ENCODE results near the gene MACC1.

Gene MACC1

GRCh38 chr7:20217193-20217948 is at the start of gene MACC1:
Gene MACC1 (minus strand): TSS chr7:20217384. CDS start chr7:20161862, 55,522 bp downstream.
- peak within 1 kb of the TSS; percentile 59 for H3K27ac Mint-ChIP-seq

GRCh38 chr7:20264623-20265022 is 47.4 kb upstream of the MACC1 start:
- H3K27ac Mint-ChIP-seq, result no peak overlapping the region
- no peaks in the 10 kb centered on the region for H3K27me3 Mint-ChIP-seq
- H3K9me3 Mint-ChIP-seq, result no peaks in the 10 kb centered on the region
- no peak overlapping the region for H3K4me3 Mint-ChIP-seq
- peaks cover 6% of the 10 kb centered on the region for H3K4me1 Mint-ChIP-seq (ENCODE audit: low read depth)
- intact Hi-C loops (cut with micrococcal nuclease), result no loop called here
- H3K36me3 Mint-ChIP-seq (ENCODE audit: low read depth), result no peaks in the 10 kb centered on the region

More at GRCh38 chr7:20217193-20217948, at the start of gene MACC1:
- Mint-ChIP-seq H3K9me3 (peaks cover 8% of the 10 kb centered on the region), H3K4me1 (ENCODE audit: low read depth) (peaks cover 58% of the 10 kb centered on the region), H3K36me3 (ENCODE audit: low read depth) (no peaks in the 10 kb centered on the region), H3K27me3 (no peaks in the 10 kb centered on the region), H3K4me3 (peak within 1 kb of the TSS; percentile 44)
- intact Hi-C loops (cut with micrococcal nuclease), result loop anchor here (10.0 kb wide), 1 partner anchor 227 kb away; no protein-coding TSS in a partner anchor

GRCh38 chr7:20260223-20260622 is 43.0 kb upstream of the MACC1 start:
- intact Hi-C loops (cut with micrococcal nuclease), result no loop called here
- H3K9me3 Mint-ChIP-seq, result no peaks in the 10 kb centered on the region
- H3K4me1 Mint-ChIP-seq (ENCODE audit: low read depth), result peaks cover 6% of the 10 kb centered on the region
- no peaks in the 10 kb centered on the region for H3K36me3 Mint-ChIP-seq (ENCODE audit: low read depth)
- no peaks in the 10 kb centered on the region for H3K27me3 Mint-ChIP-seq
- peak overlapping the region; percentile 7 for H3K27ac Mint-ChIP-seq
- H3K4me3 Mint-ChIP-seq, result no peak overlapping the region

- no peak overlapping the region for H3K27ac Mint-ChIP-seq
- no peak overlapping the region for H3K4me3 Mint-ChIP-seq
- H3K36me3 Mint-ChIP-seq (ENCODE audit: low read depth), result no peaks in the 10 kb centered on the region
- H3K27me3 Mint-ChIP-seq, result no peaks in the 10 kb centered on the region
- peaks cover 6% of the 10 kb centered on the region for H3K4me1 Mint-ChIP-seq (ENCODE audit: low read depth)
- intact Hi-C loops (cut with micrococcal nuclease), result no loop called here
- no peaks in the 10 kb centered on the region for H3K9me3 Mint-ChIP-seq
Observed at GRCh38 chr7:20257212-20257611, 40.0 kb upstream of the MACC1 start.

- H3K27ac Mint-ChIP-seq, result no peak overlapping the region
- H3K4me1 Mint-ChIP-seq (ENCODE audit: low read depth), result no peaks in the 10 kb centered on the region
- H3K9me3 Mint-ChIP-seq, result no peaks in the 10 kb centered on the region
- no peaks in the 10 kb centered on the region for H3K36me3 Mint-ChIP-seq (ENCODE audit: low read depth)
- intact Hi-C loops (cut with micrococcal nuclease), result no loop called here
- H3K27me3 Mint-ChIP-seq, result no peaks in the 10 kb centered on the region
- H3K4me3 Mint-ChIP-seq, result no peak overlapping the region
Observed at GRCh38 chr7:20249920-20250319, 32.7 kb upstream of the MACC1 start.

GRCh38 chr7:20249376-20249775 is 32.2 kb upstream of the MACC1 start:
- Mint-ChIP-seq H3K36me3 (ENCODE audit: low read depth) (no peaks in the 10 kb centered on the region), H3K4me1 (ENCODE audit: low read depth) (no peaks in the 10 kb centered on the region), H3K27me3 (no peaks in the 10 kb centered on the region), H3K4me3 (no peak overlapping the region), H3K9me3 (no peaks in the 10 kb centered on the region), H3K27ac (no peak overlapping the region)
- intact Hi-C loops (cut with micrococcal nuclease), result no loop called here

GRCh38 chr7:20246236-20246635 is 29.1 kb upstream of the MACC1 start:
- intact Hi-C loops (cut with micrococcal nuclease), result no loop called here
- Mint-ChIP-seq H3K4me3 (no peak overlapping the region), H3K4me1 (ENCODE audit: low read depth) (no peaks in the 10 kb centered on the region), H3K36me3 (ENCODE audit: low read depth) (no peaks in the 10 kb centered on the region), H3K27ac (no peak overlapping the region), H3K9me3 (no peaks in the 10 kb centered on the region), H3K27me3 (no peaks in the 10 kb centered on the region)

GRCh38 chr7:20244334-20245120 is 27.3 kb upstream of the MACC1 start:
- intact Hi-C loops (cut with micrococcal nuclease), result no loop called here
- H3K9me3 Mint-ChIP-seq, result no peaks in the 10 kb centered on the region
- H3K27me3 Mint-ChIP-seq, result no peaks in the 10 kb centered on the region
- no peak overlapping the region for H3K4me3 Mint-ChIP-seq
- no peaks in the 10 kb centered on the region for H3K36me3 Mint-ChIP-seq (ENCODE audit: low read depth)
- no peak overlapping the region for H3K27ac Mint-ChIP-seq
- H3K4me1 Mint-ChIP-seq (ENCODE audit: low read depth), result peaks cover under 1% of the 10 kb centered on the region

GRCh38 chr7:20241911-20242261 is 24.7 kb upstream of the MACC1 start:
- Mint-ChIP-seq H3K9me3 (no peaks in the 10 kb centered on the region), H3K27ac (no peak overlapping the region), H3K4me3 (no peak overlapping the region), H3K4me1 (ENCODE audit: low read depth) (peaks cover 24% of the 10 kb centered on the region), H3K36me3 (ENCODE audit: low read depth) (no peaks in the 10 kb centered on the region), H3K27me3 (no peaks in the 10 kb centered on the region)
- intact Hi-C loops (cut with micrococcal nuclease), result no loop called here

GRCh38 chr7:20241194-20241910 is 24.2 kb upstream of the MACC1 start:
- H3K27ac Mint-ChIP-seq, result no peak overlapping the region
- no peaks in the 10 kb centered on the region for H3K9me3 Mint-ChIP-seq
- intact Hi-C loops (cut with micrococcal nuclease), result no loop called here
- H3K4me3 Mint-ChIP-seq, result no peak overlapping the region
- no peaks in the 10 kb centered on the region for H3K27me3 Mint-ChIP-seq
- H3K36me3 Mint-ChIP-seq (ENCODE audit: low read depth), result no peaks in the 10 kb centered on the region
- peaks cover 28% of the 10 kb centered on the region for H3K4me1 Mint-ChIP-seq (ENCODE audit: low read depth)

- no peak overlapping the region for H3K27ac Mint-ChIP-seq
- no peak overlapping the region for H3K4me3 Mint-ChIP-seq
- H3K36me3 Mint-ChIP-seq (ENCODE audit: low read depth), result no peaks in the 10 kb centered on the region
- no peaks in the 10 kb centered on the region for H3K9me3 Mint-ChIP-seq
- intact Hi-C loops (cut with micrococcal nuclease), result no loop called here
- peaks cover 28% of the 10 kb centered on the region for H3K4me1 Mint-ChIP-seq (ENCODE audit: low read depth)
- H3K27me3 Mint-ChIP-seq, result peaks cover 2% of the 10 kb centered on the region
Observed at GRCh38 chr7:20240080-20240926, 23.1 kb upstream of the MACC1 start.

- no peak overlapping the region for H3K4me3 Mint-ChIP-seq
- intact Hi-C loops (cut with micrococcal nuclease), result loop anchor here (1.0 kb wide), 1 partner anchor 20 kb away; no protein-coding TSS in a partner anchor
- no peaks in the 10 kb centered on the region for H3K9me3 Mint-ChIP-seq
- H3K4me1 Mint-ChIP-seq (ENCODE audit: low read depth), result peaks cover 28% of the 10 kb centered on the region
- peak overlapping the region; percentile 68 for H3K27ac Mint-ChIP-seq
- H3K27me3 Mint-ChIP-seq, result peaks cover 4% of the 10 kb centered on the region
- no peaks in the 10 kb centered on the region for H3K36me3 Mint-ChIP-seq (ENCODE audit: low read depth)
Observed at GRCh38 chr7:20238754-20239324, 21.7 kb upstream of the MACC1 start.

- Mint-ChIP-seq H3K27ac (peak overlapping the region; percentile 68), H3K36me3 (ENCODE audit: low read depth) (no peaks in the 10 kb centered on the region), H3K9me3 (no peaks in the 10 kb centered on the region), H3K4me1 (ENCODE audit: low read depth) (peaks cover 28% of the 10 kb centered on the region), H3K27me3 (peaks cover 6% of the 10 kb centered on the region), H3K4me3 (no peak overlapping the region)
- intact Hi-C loops (cut with micrococcal nuclease), result loop anchor here (1.0 kb wide), 1 partner anchor 19 kb away; no protein-coding TSS in a partner anchor
Observed at GRCh38 chr7:20238194-20238753, 21.1 kb upstream of the MACC1 start.
